HG03064 (cell line): ENCODE measurements around the gene EFR3B.
"Not testable (repeated sequence)": the region's sequence is repeated elsewhere in the genome, so short reads cannot be mapped to it uniquely, and the experiment has no call there.

Experiments used
- ATAC-seq: cut with Tn5 transposase; IDR thresholded peaks from one replicate; pipeline ENCODE4 v1.9.1; 2021; ENCODE audit warnings: low read depth; ENCODE audit not compliant: unreplicated experiment

Gene EFR3B

DNA sequence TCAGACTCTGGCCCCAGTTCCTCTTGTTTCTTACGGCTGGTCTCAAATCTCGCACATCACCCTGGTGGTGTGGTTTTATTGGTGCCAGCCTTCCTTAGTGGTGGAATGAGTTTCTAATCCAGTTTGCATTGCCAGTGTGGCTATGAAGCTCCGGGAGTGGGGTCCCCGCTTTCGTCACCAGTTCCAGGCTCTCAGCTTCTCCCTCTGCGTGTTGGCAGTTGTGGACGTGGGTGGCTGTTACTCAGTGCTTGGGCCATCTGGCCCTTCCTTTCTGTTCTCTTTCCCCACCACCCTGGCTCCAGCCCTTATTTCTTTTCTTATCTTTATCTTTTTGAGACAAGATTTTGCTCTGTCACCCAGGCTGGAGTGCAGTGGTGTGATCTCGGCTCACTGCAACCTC, 30.1 kb downstream of the EFR3B start:
- ATAC-seq, result no peak

DNA sequence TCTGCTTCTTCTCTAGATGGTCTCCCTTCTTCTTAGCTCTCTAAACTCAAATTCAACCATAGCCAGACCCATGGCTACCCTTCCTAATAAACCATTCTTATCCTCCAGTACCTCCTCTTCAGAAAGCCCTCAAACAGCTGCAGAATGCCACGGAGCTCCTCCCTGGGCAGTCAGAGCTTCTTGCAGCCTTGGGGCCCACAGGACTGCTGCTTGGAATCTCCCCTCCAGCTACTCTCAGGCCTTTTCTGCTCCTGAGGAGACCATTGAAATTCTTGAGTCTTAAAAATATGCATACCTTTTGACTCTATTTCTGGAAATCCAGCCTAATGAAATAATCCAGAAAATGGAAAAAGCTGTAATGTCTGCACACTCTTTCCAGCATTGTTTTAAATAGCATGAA, 30.7 kb downstream of the EFR3B start:
- no peak for ATAC-seq

DNA sequence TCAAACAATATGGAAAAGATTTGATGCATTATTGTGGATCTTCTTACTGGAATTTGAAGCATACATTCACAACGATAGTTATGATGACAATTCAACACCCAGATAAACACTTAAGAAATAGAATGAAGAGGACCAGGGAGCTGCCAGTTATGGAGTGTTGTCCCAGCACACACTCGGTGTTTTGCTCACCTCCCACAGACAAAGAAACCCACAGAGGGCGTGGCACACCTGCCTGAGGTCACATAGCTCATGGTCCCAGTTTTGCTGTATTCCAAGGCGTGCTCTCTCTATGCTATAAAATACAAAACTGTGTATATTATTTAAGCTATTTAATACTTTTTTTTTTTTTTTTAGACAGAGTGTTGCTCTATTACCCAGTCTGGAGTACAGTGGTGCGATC, 31.1 kb downstream of the EFR3B start:
- ATAC-seq, result no peak

DNA sequence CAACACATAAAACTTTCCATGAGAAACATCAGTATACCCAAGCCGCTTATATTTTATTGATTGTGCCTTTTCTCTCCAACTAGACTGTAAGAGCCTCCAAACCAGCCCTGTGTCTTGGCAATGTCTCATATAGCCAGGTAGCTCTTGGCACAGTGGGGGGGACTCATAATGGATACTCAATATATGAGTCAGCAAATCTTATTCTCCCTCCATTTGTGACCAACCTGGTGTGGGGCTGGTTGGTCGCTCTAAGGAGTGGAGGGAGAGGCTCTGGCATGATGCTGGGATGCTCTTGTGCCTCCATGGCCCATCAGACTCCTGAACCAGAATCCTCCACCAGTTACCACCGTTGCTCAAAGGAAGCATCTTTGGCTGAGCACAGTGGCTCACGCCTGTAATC, 32.0 kb downstream of the EFR3B start:
- no peak for ATAC-seq

DNA sequence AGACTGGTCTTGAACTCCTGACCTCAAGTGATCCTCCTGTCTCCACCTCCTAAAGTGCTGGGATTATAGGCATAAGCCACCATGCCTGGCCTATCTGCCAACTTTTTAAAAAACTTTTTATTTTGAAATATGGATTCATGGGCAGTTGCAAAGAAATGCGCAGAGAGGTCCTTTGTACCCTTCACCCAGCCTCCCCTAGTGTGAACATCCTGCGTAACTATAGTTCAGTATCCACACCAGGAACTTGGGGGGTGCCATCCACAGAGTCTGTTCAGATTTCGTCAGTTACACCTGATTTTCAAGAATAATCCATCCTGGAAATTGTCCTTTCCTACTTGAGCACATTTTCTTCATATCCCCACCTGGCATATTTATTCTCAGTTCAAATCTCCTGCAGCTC, 33.0 kb downstream of the EFR3B start:
- ATAC-seq, result no peak

DNA sequence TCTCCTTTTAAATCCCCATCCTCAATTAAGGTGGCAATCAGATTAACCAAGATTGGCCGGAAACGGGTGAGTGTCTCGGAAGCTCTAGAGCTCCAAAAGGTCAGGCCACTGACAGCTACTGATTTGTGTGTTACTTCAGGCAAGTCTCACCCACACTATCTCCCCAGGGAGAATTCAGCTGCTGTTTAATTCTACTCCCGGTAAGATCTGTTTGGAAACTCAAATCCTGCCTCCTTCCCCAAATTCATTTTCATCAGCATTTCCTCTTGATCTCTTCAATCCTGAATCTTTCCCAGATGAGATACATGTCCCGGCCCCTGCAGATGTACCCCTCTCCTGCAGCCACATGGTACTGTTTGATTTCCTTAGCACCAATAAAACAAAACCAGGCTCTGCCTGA, 34.9 kb downstream of the EFR3B start:
- ATAC-seq, result no peak

DNA sequence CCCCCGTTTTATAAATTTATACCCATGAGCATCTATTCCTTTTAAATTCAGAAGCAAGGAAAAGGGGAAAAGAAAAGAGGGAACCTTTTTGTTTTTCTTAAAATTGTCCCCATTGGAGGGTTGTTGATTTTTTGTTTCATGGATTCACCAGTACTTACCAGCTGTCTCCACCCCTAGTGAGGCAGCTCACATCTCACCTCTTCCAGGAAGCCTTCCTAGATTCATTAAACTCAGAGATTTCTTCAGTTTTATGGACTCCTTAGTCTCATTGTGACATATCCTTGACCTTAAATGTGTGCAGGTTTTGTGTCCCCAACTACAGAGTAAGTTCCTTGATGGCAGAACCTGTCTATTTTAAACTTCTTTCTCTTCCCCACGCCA, 35.9 kb downstream of the EFR3B start:
- no peak for ATAC-seq

DNA sequence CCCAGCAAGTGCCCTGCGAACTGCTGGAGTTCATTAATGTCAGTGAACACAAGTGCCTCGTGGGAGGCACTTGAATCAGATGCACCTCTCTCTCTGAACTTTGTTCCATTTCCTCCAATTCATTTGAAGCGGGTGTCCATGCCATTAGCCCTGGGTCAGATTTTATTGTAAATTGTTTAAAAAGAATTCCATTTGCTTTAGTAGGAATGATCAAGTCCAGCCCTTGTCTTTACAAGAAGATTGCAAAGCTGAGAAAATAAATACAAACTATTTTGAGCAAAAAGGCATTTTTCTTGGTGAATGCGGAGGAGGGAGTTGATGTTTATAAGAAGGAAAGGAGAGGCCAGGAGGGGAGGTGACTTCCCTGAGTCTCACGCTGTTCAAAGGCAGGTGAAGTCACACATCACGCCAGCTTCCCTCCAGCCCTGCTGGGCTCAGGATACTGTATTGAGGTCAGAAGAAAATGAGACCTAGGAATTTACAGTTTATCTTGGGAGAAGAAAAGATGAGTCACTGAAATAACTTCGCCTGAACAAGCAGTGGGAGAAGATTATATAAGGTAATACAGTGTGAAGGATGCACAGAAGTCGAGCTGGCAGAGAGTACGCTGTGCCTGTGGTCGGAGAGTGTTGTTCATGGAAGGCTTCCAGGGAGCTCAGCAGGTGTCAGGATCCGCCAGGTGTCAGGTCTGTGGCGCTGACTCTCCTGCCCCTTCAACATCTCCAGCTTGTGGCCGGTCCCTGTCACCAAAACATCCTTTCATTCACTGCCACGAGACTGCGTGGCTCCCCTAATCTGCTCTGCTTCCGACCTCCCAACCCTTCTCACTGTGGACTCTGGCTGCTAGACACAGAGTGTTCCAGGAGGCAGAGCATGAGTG, 36.5 kb downstream of the EFR3B start:
- ATAC-seq, result no peak

DNA sequence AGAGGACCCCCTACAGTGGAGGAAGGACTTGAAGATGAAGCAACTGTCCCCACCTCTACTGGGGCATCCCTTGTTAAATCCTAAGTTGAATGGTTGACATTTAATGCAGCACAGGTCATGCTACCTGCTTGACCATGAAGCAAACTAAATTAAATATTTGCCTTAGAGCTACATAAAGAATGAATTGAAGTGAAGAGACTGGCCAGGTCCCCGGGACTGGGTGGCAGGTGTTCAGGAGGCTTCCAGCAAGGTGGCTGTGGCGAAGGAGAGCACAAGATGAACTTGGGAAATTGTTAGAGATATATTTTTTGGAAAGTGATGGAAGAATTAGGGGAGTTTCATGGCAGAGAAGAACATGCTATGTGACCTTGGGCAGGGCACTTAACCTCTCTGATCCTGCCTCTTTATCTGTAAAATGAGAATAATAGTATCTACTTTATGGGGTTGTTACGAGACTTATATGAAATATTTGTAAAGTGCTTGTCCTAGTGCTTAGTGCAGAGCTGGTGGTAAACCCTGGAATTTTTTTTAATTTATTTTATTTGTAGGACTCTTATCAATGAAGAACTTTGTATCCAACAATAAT, 37.3 kb downstream of the EFR3B start:
- no peak for ATAC-seq

DNA sequence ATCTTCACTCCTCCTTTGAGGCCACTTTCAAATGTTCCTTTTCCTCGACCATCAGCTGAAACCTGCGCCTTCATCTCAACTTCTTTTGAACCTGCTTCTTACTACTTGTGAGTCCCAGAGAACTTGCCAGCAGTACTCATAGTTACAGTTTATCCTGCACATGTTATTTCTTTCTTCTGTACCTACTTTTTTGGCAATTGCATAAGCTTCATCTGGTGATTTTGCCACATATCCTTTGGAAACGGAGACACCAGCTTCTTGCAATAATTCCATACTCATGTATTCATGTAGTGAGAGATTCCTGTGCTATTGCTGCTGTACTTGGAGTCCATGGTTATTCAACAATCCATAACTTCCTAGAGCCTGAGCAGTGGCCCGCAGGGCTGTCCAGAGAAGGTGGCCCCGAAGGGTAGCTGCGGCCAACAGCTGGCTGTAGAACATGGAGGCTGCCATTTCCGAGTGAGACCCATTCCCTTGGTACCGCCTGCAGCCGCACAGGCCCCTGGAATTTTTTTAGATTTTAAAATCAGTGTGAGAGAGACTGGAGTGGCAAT, 39.4 kb downstream of the EFR3B start:
- ATAC-seq, result no peak

DNA sequence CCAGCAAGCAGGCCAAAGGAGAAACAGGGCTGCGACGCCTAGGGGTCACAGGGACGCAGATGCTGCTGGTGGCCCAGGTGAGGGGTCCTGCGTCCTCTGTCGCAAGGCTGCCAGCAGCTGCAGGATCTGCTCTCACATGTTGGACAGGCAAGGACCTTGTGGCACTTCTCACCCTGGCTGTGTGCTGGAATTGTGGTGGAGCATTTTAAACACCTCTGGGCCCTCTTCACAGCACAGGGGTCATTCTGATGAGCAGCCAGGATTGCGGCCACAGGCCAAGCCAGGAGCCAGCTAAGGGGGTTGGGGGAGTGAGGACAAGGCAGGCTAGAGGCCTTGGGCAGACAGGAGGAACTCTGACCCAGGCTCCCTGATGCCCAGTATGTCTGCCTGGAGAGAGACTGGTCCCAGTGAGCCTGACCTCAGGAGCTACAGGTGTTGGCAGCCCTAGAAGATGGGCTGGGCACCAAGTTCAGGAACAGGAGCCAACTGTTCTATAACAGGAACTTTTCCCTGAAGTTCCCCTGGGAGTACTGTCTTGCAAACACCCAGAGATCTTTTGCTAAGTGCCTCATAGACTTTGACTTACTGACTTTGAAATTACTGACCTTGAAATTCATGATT, 40.2 kb downstream of the EFR3B start:
- ATAC-seq, result no peak

DNA sequence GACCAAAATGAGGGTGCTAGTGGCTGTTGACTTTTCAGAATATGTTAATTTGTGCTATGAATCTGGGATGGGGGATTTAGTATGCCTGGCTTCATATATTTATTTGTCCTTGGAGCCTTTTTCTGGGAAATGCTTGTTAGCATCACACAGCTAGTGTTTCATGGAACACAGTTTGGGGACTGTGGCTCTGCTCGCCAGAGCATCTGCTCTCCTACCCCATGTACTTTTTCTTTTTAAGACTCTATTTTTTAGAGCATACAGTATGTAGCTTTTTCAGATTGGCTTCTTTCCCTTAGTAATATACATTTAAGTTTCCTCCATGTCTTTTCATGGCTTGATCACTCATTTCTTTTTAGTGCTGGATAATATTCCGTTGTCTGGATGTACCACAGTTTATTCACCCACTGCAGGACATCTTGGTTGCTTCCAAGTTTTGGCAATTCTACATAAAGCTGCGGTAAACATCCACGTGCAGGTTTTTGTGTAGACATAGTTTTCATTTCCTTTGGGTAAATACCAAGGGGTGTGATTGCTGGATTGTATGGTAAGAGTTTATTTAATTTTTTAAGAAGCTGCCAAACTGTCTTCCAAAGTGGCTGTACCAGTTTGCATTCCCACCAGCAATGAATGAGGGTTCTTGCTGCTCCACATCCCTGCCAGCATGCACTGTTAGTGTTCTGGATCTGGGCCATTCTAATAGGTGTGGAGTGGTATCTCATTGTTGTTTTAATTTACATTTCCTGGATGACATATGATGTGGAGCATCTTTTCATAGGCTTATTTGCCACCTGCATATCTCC, 44.1 kb downstream of the EFR3B start:
- ATAC-seq, result no peak

DNA sequence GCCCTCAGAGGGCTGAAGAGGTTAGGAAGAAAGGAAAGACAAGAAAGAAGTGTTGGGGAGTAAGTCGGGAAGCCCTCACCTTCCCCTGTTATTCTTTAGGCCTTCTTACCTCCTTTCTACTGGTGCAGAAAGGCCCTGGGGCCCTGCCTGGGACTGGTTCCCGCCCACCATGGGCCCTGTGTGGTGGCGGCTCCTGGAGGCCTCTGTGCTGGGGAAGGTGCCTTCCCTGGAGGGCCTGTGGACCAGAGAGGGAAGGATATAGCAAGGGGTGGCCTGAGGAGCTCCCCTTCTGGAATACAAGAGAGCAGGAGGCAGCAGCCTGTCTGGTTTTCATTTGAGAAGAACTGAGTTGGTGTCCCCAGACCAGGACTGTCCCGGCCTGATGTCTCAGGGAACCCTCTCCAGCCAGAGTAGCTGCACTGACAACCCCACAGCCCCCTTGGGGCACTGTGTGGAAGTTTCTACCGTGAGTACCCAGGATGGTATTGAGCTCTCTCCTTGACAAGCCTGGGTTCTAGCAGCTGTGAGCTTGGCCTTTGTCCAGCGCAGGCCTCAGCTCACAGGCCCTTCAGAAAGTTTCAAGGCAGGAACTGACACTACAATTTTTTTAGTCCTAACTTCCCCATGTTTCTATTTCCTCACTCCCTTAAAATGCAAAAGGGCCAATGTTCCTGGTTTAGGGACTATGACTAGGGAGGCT, 47.1 kb downstream of the EFR3B start:
- no peak for ATAC-seq

DNA sequence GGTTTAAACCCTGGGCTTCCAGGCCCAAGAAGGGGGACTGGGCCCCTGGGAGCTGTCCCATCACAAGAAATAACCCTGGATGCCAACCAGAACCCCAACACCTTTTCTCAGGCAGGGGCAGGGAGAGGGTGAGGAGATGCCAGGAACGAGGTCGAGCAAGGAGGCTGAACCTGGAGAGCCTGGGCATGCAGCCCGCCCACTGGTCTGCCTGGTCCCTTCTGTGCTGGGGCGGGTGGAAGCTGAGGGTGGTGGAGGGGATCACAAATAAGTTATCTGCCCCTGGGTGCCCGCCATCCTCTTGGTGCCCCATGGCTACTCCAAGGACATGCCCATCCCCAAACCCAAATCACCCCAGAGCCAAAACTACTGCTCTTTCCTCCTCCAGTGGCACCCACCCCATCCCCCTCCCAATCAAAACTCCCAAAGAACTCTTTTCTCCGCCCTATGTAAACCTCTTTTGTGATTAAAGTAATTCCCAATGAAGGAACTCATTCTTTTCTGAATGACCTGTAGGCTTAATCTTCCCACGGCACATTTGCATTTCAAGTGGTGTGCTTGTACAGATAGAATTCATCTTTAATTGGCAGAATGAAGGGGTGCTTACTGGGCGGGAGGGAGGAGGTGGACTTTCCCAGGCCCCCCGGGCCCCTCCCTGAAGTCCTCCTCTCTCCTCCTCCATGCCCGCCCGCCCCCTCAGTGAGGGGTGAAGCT, 47.9 kb downstream of the EFR3B start:
- ATAC-seq, result no peak

DNA sequence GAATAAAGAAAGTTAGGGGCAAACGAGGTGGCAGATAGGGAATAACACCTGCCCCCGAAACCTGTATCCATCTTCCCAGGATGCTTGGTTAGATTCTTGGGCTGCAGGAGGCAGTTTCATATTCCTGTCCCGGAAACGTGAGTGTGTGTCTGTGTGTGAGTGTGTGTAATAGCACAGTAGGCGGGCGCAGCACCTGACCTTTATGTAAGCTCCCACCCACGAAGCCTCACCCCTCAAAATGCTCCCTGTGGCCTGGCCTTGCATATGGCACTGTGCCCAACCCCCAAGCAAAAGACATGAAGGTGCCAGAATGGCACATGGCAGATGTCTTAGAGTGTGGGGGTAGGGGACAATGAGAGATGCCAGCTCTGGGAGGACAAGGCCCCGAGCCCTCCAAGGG, 48.9 kb downstream of the EFR3B start:
- ATAC-seq, result no peak

DNA sequence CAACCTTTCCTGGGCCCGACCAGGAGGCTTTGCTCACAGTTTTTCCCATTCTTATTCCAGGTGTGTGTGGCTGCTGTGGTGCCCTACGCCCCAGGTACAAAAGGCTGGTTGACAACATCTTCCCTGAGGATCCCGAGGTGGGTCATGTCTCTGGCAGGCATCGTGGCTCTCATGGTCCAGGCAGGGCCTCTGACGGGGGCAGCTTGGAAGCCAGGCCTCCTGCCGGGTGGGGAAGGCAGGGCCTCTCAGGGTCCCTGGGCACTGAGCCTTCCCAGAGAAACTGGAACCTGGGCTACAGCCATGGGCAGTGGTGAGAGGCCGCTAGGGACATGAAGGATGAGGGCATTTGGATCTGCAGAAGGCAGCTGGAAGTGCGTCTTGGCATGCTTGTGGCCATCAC, 49.4 kb downstream of the EFR3B start:
- no peak for ATAC-seq

DNA sequence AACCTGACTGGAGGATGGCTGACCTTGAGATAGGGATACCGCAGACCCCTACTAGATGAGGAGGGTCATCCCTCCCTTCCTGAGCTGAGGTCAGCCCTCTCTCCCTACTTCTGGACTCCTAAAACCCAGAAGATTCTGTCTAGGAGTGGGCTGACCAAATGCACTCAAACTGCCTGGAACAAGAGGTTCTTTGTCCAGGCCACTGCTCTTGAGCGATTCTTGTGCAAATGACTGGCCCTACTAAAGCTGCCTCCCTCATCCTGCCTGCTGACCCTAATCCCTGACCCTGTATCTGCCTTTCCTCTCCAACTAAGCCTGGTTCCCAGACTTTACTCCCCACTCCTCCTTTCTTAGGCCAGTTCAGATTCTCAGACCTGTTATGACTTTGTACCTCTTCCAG, 56.2 kb downstream of the EFR3B start:
- ATAC-seq, result no peak

DNA sequence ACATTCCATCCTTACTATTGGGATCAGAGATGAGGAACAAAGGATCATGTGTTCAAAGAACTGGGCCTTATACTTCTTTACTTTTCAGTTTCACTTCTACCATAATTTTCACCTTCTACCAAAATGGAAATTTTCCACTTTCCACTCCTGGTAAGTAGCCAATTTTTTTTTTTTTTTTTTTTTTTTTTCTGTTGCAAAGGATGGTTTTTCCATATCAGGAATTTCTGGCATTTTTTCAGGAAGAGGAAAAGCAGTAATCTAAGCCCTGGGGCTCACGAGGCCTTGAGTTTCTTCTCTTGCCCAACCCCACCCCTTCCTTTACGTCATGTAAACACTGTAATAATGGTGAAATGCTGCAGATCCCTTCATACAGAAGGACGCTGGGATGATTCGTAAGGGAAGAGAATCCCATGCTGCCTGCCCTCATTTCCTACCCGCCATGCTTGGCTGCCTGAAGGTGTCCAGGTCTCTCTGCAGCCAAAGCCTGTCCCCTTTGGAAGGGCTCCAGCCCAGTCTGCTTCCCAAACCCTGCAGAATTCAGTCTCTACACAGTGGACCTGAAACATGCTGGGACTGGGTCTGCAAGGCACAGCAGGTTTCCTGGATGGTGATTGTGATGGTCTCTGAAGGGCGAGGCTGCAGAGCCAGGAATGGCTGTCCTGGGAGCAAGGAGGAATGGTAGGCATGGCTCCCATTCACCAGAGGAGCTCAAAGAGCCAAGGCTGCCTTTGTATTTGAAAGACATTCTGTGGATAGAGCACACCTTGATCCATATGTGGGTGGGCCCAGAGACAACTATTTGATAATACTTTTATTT, 57.0 kb downstream of the EFR3B start:
- no peak for ATAC-seq

DNA sequence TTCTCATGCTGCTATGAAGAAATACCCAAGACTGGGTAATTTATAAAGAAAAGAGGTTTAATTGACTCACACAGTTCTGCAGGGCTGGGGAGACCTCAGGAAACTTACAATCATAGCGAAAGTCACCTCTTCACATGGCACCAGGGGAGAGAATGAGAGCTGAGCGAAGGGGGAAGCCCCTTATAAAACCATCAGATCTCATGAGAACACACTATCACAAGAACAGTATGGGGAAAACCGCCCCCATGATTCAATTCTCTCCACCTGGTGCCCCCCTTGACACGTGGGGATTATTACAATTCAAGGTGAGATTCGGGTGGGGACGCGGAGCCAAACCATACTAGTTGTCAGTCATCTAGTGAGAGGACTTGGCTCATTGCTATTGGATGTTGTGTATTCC, 60.5 kb downstream of the EFR3B start:
- not testable (repeated sequence) for ATAC-seq
